LNCAP (cell line): ENCODE data around the gene DCDC2C.

Source experiments
- TF ChIP-seq, protein P1 (sequence below): fragments of 450-650 bp; IDR thresholded peaks from 2 replicates; pipeline ENCODE4 v1.5.1; 2017; ENCODE audit warnings: mild to moderate bottlenecking

Gene DCDC2C

DNA sequence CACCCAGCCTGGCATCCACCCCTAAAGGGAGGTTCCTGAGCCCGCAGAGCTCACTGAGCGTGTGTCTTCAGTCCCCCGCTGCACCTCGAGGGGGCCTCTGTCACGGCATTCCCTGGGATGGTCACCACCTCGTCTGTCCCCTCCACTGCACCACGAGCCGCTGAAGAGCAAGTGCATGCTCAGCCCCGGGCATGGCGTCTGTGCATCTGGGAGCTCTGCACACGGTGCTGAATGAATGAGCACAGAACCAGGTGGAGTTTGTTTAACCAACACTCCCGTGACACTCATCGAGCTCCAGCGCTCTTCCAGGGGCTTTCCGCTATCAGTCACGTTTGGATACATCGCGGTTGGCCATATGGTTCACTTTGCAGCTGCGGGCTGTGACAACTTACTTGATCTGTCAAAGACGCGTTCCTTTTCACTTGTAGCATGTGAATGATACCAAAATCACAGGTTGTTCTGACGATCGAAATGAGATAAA is 36.2 kb upstream of the DCDC2C start:
- TF ChIP-seq, protein P1, sequence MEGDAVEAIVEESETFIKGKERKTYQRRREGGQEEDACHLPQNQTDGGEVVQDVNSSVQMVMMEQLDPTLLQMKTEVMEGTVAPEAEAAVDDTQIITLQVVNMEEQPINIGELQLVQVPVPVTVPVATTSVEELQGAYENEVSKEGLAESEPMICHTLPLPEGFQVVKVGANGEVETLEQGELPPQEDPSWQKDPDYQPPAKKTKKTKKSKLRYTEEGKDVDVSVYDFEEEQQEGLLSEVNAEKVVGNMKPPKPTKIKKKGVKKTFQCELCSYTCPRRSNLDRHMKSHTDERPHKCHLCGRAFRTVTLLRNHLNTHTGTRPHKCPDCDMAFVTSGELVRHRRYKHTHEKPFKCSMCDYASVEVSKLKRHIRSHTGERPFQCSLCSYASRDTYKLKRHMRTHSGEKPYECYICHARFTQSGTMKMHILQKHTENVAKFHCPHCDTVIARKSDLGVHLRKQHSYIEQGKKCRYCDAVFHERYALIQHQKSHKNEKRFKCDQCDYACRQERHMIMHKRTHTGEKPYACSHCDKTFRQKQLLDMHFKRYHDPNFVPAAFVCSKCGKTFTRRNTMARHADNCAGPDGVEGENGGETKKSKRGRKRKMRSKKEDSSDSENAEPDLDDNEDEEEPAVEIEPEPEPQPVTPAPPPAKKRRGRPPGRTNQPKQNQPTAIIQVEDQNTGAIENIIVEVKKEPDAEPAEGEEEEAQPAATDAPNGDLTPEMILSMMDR = no peak

DNA sequence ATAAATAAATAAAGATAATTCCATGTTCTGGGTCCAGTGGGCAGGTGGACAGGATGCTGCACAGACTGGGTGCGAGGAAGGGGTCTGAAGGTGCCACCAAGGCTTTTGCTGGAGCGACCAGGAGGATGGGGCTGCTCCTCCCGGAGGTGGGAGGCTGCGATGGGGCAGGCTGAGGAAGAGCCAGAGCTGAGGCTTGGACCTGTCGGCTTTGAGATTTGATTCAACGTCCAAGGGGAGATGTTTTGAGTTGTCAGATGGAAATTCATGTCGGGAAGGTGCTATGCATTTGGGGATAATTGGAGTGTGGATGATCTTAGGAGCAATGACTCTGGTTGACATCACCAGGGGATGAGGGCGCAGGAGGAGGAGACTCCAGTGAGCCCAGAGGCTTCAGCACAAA is 33.7 kb upstream of the DCDC2C start:
- TF ChIP-seq, protein P1 = no peak

DNA sequence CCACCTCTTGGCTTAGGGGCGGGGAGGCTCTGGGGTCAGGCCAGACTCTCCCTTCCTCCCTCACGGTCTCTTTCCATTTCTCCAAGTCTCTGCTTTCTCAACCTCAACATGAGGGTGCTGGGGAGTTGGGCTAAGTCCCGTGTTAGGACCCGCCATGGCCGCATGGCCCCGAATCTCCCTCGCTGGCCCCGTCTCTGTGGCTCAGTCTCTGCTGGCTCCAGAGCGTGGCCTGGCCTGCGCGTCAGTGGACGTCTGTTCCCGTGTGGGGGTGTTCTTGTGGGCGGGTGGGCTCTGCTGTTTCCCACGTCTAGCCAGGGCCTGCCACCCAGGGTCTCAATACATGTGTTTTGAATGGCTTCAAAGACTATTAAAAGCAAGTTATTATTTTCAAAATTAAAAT is 33.0 kb upstream of the DCDC2C start:
- TF ChIP-seq, protein P1 = no peak

DNA sequence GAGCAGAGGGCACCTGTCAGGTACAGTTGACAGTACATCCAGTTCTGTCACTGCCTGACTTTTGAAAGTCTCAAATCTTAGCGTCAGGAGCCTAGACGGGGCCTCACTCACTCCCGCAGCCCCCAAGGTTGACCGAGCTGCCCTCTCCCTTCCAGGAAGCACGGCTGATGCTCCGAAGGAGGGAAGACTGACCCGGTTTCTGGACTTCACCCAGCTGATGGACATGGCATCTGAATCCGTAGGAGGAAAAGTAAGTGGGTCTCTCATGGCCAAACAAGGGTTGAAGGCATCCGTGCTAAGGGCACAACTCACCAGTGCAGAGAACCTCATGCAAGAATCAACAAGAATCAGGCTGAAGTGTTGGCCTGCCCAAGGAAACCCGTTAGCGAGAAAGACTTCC is 32.4 kb upstream of the DCDC2C start:
- TF ChIP-seq, protein P1 = no peak

DNA sequence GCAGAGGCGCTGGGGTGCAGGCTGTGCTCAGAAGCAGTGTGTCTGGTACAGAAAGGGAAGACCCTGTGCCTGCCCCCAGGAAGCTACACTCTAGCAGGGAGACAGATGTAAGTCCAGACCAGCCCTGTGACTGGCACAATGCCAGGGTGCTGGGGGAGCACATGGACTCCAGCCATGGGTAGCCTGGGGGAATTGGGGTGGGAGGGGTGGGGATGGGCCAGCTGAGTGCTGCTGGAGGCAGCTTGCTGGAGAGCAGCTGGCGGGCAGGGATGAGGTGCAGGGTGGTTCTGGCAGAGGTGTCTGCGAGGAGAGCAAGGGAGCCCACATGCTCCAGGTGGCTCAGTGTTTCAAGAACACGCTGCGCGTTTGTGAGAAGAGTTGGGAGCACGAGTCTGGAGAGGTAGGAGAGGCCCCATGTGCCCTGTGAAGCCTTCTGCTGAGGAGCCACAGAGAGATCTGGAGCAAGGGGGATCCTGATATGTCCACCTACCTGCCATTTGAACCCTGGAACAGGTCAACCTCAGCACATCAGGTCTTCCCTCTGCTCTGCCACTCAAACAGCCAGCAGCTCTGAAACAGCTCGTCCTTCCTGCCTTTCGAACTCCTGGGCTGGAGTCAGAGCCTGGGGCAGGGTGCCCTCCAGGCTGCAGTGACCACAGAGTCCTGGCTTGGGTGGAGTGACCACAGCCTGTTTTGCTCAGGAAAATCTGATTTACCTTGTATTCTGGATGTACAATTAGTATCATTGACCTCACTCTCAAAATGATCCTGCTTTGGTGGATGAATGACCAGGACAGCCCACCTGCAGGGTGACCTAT is 30.3 kb upstream of the DCDC2C start:
- TF ChIP-seq, protein P1 = no peak

DNA sequence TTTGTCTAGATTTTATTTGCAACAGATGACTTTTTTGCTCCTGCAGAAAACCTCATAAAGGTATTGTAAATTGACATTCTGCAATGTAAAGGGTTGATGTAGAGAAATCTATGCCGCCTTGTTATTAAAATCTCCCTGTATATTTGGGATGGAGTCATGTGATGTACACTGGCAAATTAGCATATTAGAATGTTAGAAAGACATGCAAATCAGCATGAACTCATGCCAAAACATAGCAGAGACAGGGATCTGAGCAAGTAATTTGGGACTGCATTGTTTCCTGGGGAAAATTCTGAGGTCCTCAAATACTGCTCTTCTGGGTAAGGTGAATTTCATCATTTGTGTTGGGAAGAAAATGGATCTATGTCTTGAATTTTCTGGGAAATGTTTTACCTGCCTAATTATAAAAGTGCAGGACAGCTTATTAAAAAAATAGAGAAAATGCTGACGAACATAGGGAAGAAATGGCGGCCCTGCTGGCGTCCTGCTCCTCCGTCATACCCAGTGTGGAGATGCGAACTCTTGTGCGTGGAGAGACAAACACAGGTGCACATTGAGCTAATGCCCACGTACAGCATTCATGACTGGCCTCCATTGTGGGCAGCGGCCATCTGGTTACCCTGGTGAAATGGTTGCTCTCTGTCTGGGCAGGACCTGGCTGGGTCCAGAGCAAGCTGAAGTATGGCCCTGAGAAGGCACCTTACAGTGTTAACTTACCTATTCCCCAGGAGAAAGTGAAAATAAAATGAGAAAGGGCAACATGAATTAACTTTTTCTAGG is 29.1 kb upstream of the DCDC2C start:
- TF ChIP-seq, protein P1 = no peak

DNA sequence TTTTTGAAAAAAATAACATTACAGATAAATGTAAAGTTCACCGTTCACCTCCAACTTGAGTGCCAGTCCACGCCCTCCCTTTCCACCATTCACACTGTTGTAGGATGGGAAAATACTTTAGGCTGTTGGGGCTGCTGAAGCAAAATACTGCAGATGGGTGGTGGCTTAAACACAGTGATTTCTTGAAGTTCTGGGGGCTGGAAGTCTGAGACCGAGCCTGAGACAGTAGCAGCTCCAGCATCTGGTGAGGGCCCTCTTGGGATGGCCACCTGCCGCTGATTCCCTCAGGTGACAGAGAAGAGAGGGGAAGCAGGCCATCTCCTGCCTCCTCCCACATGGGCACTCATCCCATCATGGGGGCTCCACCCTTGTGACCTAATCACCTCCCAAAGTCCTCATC is 27.7 kb upstream of the DCDC2C start:
- TF ChIP-seq, protein P1 = no peak
